ENCODE results near the gene MAGEA11. TPM values are rescaled to one million over a fixed set of nuclear protein-coding genes. Genes with fewer than 3 reads are reported as not detected.

The MAGEA11 gene
- total and polyA plus RNA-seq, 4 donors: not detected

DNA sequence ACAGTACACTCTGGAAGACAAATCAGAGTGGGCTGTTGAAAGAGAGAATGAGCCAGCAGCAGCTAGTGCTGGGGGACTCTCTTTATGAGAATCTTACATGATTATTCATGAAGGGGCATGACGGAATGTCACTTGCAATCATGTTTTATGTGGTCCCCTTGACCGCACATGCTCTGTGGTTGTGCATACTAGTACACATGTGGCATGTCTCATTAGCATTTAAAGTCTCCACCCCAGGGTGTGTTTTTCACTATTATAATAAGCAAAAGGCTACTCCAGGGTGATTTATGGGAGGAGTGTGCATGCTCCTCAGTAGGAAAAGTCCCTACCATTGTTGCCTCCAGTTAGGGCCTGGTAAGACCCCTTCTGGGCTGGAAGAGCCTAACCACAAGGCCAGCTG, 30.7 kb upstream of the MAGEA11 start:
- no peak for TF ChIP-seq RAD21 (IDR thresholded peaks at IDR 0.05)
- 96% methylated on average over 2 of the region's 2 CpGs for WGBS

GRCh38 chrX:149682031-149682430, 29.8 kb upstream of the MAGEA11 start:
- Histone ChIP-seq H3K27ac (ENCODE audit: low read depth in 1 of 2, low read length in 2 of 2) (no peak overlapping the region), H3K27me3 (ENCODE audit: control insufficient read depth in 4 of 4, insufficient read depth in 4 of 4, low read length in 3 of 4) (no peaks in the 10 kb centered on the region), H3K4me1 (ENCODE audit: control insufficient read depth in 4 of 4, insufficient read depth in 4 of 4, low read length in 3 of 4) (no peaks in the 10 kb centered on the region), H3K36me3 (ENCODE audit: control insufficient read depth in 4 of 4, insufficient read depth in 3 of 4, low read depth in 1 of 4, low read length in 3 of 4) (no peaks in the 10 kb centered on the region), H3K4me3 (ENCODE audit: low read depth in 1 of 3, low read length in 3 of 3) (no peak overlapping the region), H3K9ac (ENCODE audit: low read depth in 1 of 2, low read length in 2 of 2) (no peak overlapping the region), H3K9me3 (ENCODE audit: control insufficient read depth in 4 of 4, low read length in 3 of 4) (no peaks in the 10 kb centered on the region)
- TF ChIP-seq YY1 (IDR thresholded peaks at IDR 0.05): no peak
- TF ChIP-seq SP1 (IDR thresholded peaks at IDR 0.05): no peak
- no peak for TF ChIP-seq EGR1 (IDR thresholded peaks at IDR 0.05; ENCODE audit: low read depth in 2 of 2)
- TF ChIP-seq JUND (IDR thresholded peaks at IDR 0.05): no peak
- TF ChIP-seq ZBTB33 (IDR thresholded peaks at IDR 0.05): no peak
- TF ChIP-seq TAF1 (conservative IDR thresholded peaks at IDR 0.05): no peak
- TF ChIP-seq MAX (IDR thresholded peaks at IDR 0.05): no peak
- TF ChIP-seq NR2F2 (IDR thresholded peaks at IDR 0.05): no peak
- TF ChIP-seq RAD21 (IDR thresholded peaks at IDR 0.05): no peak
- TF ChIP-seq FOXA1 (IDR thresholded peaks at IDR 0.05): no peak
- TF ChIP-seq, protein P1, sequence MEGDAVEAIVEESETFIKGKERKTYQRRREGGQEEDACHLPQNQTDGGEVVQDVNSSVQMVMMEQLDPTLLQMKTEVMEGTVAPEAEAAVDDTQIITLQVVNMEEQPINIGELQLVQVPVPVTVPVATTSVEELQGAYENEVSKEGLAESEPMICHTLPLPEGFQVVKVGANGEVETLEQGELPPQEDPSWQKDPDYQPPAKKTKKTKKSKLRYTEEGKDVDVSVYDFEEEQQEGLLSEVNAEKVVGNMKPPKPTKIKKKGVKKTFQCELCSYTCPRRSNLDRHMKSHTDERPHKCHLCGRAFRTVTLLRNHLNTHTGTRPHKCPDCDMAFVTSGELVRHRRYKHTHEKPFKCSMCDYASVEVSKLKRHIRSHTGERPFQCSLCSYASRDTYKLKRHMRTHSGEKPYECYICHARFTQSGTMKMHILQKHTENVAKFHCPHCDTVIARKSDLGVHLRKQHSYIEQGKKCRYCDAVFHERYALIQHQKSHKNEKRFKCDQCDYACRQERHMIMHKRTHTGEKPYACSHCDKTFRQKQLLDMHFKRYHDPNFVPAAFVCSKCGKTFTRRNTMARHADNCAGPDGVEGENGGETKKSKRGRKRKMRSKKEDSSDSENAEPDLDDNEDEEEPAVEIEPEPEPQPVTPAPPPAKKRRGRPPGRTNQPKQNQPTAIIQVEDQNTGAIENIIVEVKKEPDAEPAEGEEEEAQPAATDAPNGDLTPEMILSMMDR (IDR thresholded peaks at IDR 0.05; ENCODE audit: low read depth, low read length, missing input control): no peak
- no peak for TF ChIP-seq HNF4A (conservative IDR thresholded peaks at IDR 0.05)
- no peak for TF ChIP-seq RXRA (IDR thresholded peaks at IDR 0.05)
- no peak for TF ChIP-seq GABPA (IDR thresholded peaks at IDR 0.05 in 1 of 2, conservative IDR thresholded peaks at IDR 0.05 in 1 of 2)
- TF ChIP-seq, protein P2, sequence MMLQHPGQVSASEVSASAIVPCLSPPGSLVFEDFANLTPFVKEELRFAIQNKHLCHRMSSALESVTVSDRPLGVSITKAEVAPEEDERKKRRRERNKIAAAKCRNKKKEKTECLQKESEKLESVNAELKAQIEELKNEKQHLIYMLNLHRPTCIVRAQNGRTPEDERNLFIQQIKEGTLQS (IDR thresholded peaks at IDR 0.05): no peak
- no peak for TF ChIP-seq FOXA2 (IDR thresholded peaks at IDR 0.05)
- DNase-seq (ENCODE audit: low spot score): no peak
- WGBS: 74% methylated on average over 3 of the region's 3 CpGs

More for the DNA sequence above, 30.7 kb upstream of the MAGEA11 start:
- no peaks in the 10 kb centered on the region for H3K36me3 ChIP-seq (ENCODE audit: control insufficient read depth in 4 of 4, insufficient read depth in 3 of 4, low read depth in 1 of 4, low read length in 3 of 4)
- DNase-seq (ENCODE audit: low spot score): no peak
- no peak overlapping the region for H3K27ac ChIP-seq (ENCODE audit: low read depth in 1 of 2, low read length in 2 of 2)
- no peaks in the 10 kb centered on the region for H3K27me3 ChIP-seq (ENCODE audit: control insufficient read depth in 4 of 4, insufficient read depth in 4 of 4, low read length in 3 of 4)
- no peaks in the 10 kb centered on the region for H3K4me1 ChIP-seq (ENCODE audit: control insufficient read depth in 4 of 4, insufficient read depth in 4 of 4, low read length in 3 of 4)
- no peak overlapping the region for H3K9ac ChIP-seq (ENCODE audit: low read depth in 1 of 2, low read length in 2 of 2)
- no peak overlapping the region for H3K4me3 ChIP-seq (ENCODE audit: low read depth in 1 of 3, low read length in 3 of 3)
- H3K9me3 ChIP-seq (ENCODE audit: control insufficient read depth in 4 of 4, low read length in 3 of 4): no peaks in the 10 kb centered on the region
